ENCODE results near the gene LHFPL3. TPM values are rescaled to one million over a fixed set of nuclear protein-coding genes. Genes with fewer than 3 reads are reported as not detected.
"Not testable (repeated sequence)": the region's sequence is repeated elsewhere in the genome, so short reads cannot be mapped to it uniquely, and the experiment has no call there.

Gene LHFPL3
- total RNA-seq, 1 donor from 2014 or later, result not detected

DNA sequence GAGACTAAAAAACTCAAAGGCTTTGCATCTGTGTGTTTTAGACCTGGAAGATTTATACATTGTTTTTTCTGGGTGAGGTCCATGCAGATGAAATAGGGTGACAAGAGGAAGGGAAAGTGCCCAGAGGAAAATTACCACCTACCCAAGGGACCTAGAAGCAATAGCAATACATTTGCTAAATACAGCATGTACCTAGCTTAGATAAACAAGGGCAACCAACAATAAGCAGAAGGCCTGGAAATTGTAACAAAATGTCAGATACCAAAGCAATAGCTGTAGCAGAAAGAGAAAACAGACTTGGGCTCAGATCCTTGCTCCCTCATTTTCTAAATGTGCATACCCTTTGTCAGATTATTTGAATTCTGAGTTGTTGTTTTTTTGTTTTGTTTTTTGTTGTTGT, 367.2 kb downstream of the LHFPL3 start:
- no peaks in the 10 kb centered on the region for H3K27me3 ChIP-seq (ENCODE audit: control insufficient read depth, insufficient read depth, low read length)
- no peaks in the 10 kb centered on the region for H3K36me3 ChIP-seq (ENCODE audit: control insufficient read depth, insufficient read depth, low read length)
- TF ChIP-seq, protein P1, sequence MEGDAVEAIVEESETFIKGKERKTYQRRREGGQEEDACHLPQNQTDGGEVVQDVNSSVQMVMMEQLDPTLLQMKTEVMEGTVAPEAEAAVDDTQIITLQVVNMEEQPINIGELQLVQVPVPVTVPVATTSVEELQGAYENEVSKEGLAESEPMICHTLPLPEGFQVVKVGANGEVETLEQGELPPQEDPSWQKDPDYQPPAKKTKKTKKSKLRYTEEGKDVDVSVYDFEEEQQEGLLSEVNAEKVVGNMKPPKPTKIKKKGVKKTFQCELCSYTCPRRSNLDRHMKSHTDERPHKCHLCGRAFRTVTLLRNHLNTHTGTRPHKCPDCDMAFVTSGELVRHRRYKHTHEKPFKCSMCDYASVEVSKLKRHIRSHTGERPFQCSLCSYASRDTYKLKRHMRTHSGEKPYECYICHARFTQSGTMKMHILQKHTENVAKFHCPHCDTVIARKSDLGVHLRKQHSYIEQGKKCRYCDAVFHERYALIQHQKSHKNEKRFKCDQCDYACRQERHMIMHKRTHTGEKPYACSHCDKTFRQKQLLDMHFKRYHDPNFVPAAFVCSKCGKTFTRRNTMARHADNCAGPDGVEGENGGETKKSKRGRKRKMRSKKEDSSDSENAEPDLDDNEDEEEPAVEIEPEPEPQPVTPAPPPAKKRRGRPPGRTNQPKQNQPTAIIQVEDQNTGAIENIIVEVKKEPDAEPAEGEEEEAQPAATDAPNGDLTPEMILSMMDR (IDR thresholded peaks at IDR 0.05; ENCODE audit: insufficient read depth, low read length, severe bottlenecking), result no peak
- no peak for FAIRE-seq
- DNase-seq (ENCODE audit: low read depth), result no peak
- H3K4me3 ChIP-seq (ENCODE audit: low read depth, low read length), result no peak overlapping the region

DNA sequence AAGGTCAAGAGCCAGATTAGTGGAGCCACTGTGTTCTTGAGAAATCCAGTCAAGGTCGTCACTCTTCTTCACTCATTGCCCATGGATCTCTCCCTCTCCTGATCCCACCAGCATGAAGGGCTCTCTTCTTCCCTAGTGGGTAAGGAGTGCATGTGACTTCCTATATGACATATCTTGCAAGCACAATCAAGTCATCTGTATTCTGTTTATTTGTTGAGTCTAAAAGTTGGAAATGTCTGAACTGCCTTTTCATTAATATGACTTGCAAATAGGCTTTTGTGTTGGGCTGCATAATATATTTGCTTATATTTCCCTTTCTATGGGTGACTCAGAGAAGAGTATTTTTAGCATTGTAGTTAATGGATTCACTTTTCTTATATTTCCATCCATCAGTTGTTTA, 371.9 kb downstream of the LHFPL3 start:
- FAIRE-seq (no peak), DNase-seq (ENCODE audit: low read depth) (no peak)
- Histone ChIP-seq H3K27me3 (ENCODE audit: control insufficient read depth, insufficient read depth, low read length) (no peaks in the 10 kb centered on the region), H3K4me3 (ENCODE audit: low read depth, low read length) (no peak overlapping the region), H3K36me3 (ENCODE audit: control insufficient read depth, insufficient read depth, low read length) (no peaks in the 10 kb centered on the region)
- TF ChIP-seq, protein P1 (IDR thresholded peaks at IDR 0.05; ENCODE audit: insufficient read depth, low read length, severe bottlenecking), result no peak

DNA sequence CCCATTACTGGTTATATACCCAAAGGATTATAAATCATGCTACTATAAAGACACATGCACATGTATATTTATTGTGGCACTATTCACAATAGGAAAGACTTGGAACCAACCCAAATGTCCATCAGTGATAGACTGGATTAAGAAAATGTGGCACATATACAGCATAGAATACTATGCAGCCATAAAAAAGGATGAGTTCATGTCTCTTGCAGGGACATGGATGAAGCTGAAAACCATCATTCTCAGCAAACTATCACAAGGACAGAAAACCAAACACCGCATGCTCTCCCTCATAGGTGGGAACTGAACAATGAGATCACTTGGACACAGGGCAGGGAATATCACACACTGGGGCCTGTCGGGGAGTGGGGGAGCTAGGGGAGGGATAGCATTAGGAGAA, 392.6 kb downstream of the LHFPL3 start:
- H3K36me3 ChIP-seq (ENCODE audit: control insufficient read depth, insufficient read depth, low read length); H3K4me3 ChIP-seq (ENCODE audit: low read depth, low read length); H3K27me3 ChIP-seq (ENCODE audit: control insufficient read depth, insufficient read depth, low read length); FAIRE-seq; DNase-seq (ENCODE audit: low read depth): not testable (repeated sequence)

DNA sequence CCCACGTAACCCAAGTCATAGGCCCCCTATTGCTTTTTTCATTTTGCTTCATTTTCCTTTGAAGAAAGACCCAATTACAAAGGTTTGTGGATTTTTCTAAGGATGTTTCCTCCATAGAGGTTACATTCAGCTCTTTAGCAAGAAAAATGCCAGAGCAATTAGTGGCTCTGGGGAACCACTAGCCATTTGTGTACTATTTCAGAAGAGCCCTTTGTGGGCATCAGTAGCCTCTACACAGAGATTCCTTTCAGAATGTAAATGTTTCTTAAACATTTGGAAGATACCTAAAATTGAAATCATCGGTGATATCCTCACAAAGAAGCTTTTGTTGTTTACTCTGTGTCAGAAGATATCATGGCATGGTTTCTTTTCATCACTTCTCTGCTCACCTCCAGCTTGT, 394.6 kb downstream of the LHFPL3 start:
- TF ChIP-seq, protein P1 (IDR thresholded peaks at IDR 0.05; ENCODE audit: insufficient read depth, low read length, severe bottlenecking), result no peak
- Histone ChIP-seq H3K4me3 (ENCODE audit: low read depth, low read length) (no peak overlapping the region), H3K36me3 (ENCODE audit: control insufficient read depth, insufficient read depth, low read length) (no peaks in the 10 kb centered on the region), H3K27me3 (ENCODE audit: control insufficient read depth, insufficient read depth, low read length) (no peaks in the 10 kb centered on the region)
- FAIRE-seq (no peak), DNase-seq (ENCODE audit: low read depth) (no peak)

DNA sequence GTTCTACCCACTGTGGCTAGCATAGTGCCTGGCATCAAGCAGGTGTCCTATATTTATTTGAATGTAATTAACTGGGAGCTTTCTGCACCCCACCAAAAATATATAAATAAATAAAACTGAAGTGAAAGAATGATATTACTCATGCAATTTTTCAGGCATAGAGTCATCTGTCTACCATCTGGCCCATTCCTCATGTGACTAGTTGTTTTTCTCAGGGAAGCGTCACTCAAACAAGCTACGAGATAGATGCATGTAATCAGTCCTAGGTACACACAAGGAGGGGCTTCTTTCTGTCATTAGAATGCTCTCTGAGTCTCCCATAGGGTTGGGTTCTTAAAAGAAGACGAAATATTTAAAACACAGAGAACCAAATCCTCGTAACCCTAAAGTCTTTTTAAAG, 430.1 kb downstream of the LHFPL3 start:
- TF ChIP-seq, protein P1 (IDR thresholded peaks at IDR 0.05; ENCODE audit: insufficient read depth, low read length, severe bottlenecking), result no peak
- Histone ChIP-seq H3K36me3 (ENCODE audit: control insufficient read depth, insufficient read depth, low read length) (no peaks in the 10 kb centered on the region), H3K27me3 (ENCODE audit: control insufficient read depth, insufficient read depth, low read length) (no peaks in the 10 kb centered on the region), H3K4me3 (ENCODE audit: low read depth, low read length) (no peak overlapping the region)
- DNase-seq (ENCODE audit: low read depth), result peak; percentile 64
- no peak for FAIRE-seq

DNA sequence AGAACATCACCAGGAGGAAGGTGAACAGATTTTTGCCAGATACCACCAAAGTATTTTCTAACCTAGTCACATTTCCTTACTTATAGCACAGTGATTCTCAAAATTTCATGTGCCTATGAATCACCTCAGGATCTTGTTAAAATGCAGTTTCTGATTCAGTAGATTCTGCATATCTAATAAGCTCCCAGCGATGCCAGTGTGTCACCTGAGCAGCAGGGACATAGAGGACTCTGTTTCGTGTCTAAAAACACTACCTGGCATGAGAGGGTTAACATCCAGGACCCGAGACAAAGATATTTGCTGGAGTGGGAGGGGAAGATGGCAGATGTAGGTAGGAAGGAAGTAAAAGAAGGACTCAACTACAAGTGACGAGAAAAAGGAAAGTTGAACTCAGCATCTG, 433.5 kb downstream of the LHFPL3 start:
- no peaks in the 10 kb centered on the region for H3K36me3 ChIP-seq (ENCODE audit: control insufficient read depth, insufficient read depth, low read length)
- DNase-seq (ENCODE audit: low read depth), result no peak
- no peak overlapping the region for H3K4me3 ChIP-seq (ENCODE audit: low read depth, low read length)
- FAIRE-seq, result no peak
- TF ChIP-seq, protein P1 (IDR thresholded peaks at IDR 0.05; ENCODE audit: insufficient read depth, low read length, severe bottlenecking), result no peak
- no peaks in the 10 kb centered on the region for H3K27me3 ChIP-seq (ENCODE audit: control insufficient read depth, insufficient read depth, low read length)

All from bronchial epithelial cell (primary cell).